DOHH2 (cell line): ENCODE results near the gene SMC5.

Source experiments
- H3F3A ChIP-seq: fragments of 200-600 bp; sonication (generic), shearing (Covaris generic); 2 replicates; pipeline ENCODE4 v1.6.0; 2016; ENCODE audit warnings: antibody characterized with exemption, mild to moderate bottlenecking; ENCODE audit not compliant: control insufficient read depth, insufficient read depth
- H3K27ac ChIP-seq: fragments of 200-600 bp; sonication (generic); 2 replicates; pipeline ENCODE4 v1.5.1; 2014; ENCODE audit warnings: low read depth, mild to moderate bottlenecking, low read length, moderate library complexity
- H3K27me3 ChIP-seq: fragments of 200-600 bp; sonication (generic); 2 replicates; pipeline ENCODE4 v1.6.1; 2014; ENCODE audit warnings: mild to moderate bottlenecking, low read length, mixed read lengths; ENCODE audit not compliant: control insufficient read depth
- H3K36me3 ChIP-seq: fragments of 200-600 bp; sonication (generic); 2 replicates; pipeline ENCODE4 v1.6.1; 2014; ENCODE audit warnings: mild to moderate bottlenecking, low read length, moderate library complexity, mixed read lengths; ENCODE audit not compliant: control insufficient read depth
- H3K4me1 ChIP-seq: fragments of 200-600 bp; sonication (generic); 2 replicates; pipeline ENCODE4 v1.6.1; 2014; ENCODE audit warnings: mild to moderate bottlenecking, low read length, mixed read lengths; ENCODE audit not compliant: control insufficient read depth
- H3K4me2 ChIP-seq: fragments of 200-600 bp; sonication (generic); 2 replicates; pipeline ENCODE4 v1.6.0; 2014; ENCODE audit warnings: mild to moderate bottlenecking, low read length, moderate library complexity
- H3K4me3 ChIP-seq: fragments of 200-600 bp; sonication (generic); 2 replicates; pipeline ENCODE4 v1.5.1; 2014; ENCODE audit warnings: mild to moderate bottlenecking, low read length, mixed read lengths
- H3K79me2 ChIP-seq: fragments of 200-600 bp; sonication (generic); 2 replicates; pipeline ENCODE4 v1.6.1; 2014; ENCODE audit warnings: mild to moderate bottlenecking, low read length, mixed read lengths; ENCODE audit not compliant: control insufficient read depth
- H3K9me2 ChIP-seq: fragments of 200-600 bp; sonication (generic); replicated peaks from 2 replicates; pipeline ENCODE4 v1.6.1; 2014; ENCODE audit warnings: mild to moderate bottlenecking, low read length, mixed read lengths; ENCODE audit not compliant: control insufficient read depth
- H3K9me3 ChIP-seq: fragments of 200-600 bp; sonication (generic); 2 replicates; pipeline ENCODE4 v1.6.1; 2014; ENCODE audit warnings: antibody characterized with exemption, low read length, mixed read lengths; ENCODE audit not compliant: control insufficient read depth, insufficient read depth
- H4K20me1 ChIP-seq: fragments of 200-600 bp; sonication (generic); 2 replicates; pipeline ENCODE4 v1.6.0; 2014; ENCODE audit warnings: low read depth, mild to moderate bottlenecking, antibody characterized with exemption, low read length, moderate library complexity; ENCODE audit not compliant: control insufficient read depth, insufficient read depth
- EZH2phosphoT487 ChIP-seq: fragments of 200-600 bp; sonication (generic); IDR thresholded peaks from 2 replicates; pipeline ENCODE4 v1.6.1; 2017; ENCODE audit warnings: borderline replicate concordance, mild to moderate bottlenecking, antibody characterized with exemption, low read length, moderate library complexity, mixed read lengths
- TF ChIP-seq, protein P1 (sequence below): fragments of 200-600 bp; sonication (generic); IDR thresholded peaks from one replicate; pipeline ENCODE4 v1.5.1; 2014; ENCODE audit warnings: antibody characterized with exemption, mild to moderate bottlenecking, low read depth, low read length; ENCODE audit not compliant: poor library complexity, severe bottlenecking

The SMC5 gene

GRCh38 chr9:70352802-70353201 is 94.0 kb downstream of the SMC5 start:
- Histone ChIP-seq H3K9me3 (no peaks in the 10 kb centered on the region), H3K9me2 (no peaks in the 10 kb centered on the region), H3K27me3 (no peaks in the 10 kb centered on the region), H3F3A (0 out of 2 replicates have a peak, but pooled peaks cover 3% of the 10 kb centered on the region), H3K27ac (no peak overlapping the region), H3K79me2 (no peaks in the 10 kb centered on the region), H3K36me3 (peaks cover 48% of the 10 kb centered on the region), H3K4me1 (no peaks in the 10 kb centered on the region), H4K20me1 (no peaks in the 10 kb centered on the region), H3K4me2 (no peak overlapping the region), H3K4me3 (no peak overlapping the region)
- no peak for TF ChIP-seq EZH2phosphoT487
- TF ChIP-seq, protein P1, sequence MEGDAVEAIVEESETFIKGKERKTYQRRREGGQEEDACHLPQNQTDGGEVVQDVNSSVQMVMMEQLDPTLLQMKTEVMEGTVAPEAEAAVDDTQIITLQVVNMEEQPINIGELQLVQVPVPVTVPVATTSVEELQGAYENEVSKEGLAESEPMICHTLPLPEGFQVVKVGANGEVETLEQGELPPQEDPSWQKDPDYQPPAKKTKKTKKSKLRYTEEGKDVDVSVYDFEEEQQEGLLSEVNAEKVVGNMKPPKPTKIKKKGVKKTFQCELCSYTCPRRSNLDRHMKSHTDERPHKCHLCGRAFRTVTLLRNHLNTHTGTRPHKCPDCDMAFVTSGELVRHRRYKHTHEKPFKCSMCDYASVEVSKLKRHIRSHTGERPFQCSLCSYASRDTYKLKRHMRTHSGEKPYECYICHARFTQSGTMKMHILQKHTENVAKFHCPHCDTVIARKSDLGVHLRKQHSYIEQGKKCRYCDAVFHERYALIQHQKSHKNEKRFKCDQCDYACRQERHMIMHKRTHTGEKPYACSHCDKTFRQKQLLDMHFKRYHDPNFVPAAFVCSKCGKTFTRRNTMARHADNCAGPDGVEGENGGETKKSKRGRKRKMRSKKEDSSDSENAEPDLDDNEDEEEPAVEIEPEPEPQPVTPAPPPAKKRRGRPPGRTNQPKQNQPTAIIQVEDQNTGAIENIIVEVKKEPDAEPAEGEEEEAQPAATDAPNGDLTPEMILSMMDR = no peak

DNA sequence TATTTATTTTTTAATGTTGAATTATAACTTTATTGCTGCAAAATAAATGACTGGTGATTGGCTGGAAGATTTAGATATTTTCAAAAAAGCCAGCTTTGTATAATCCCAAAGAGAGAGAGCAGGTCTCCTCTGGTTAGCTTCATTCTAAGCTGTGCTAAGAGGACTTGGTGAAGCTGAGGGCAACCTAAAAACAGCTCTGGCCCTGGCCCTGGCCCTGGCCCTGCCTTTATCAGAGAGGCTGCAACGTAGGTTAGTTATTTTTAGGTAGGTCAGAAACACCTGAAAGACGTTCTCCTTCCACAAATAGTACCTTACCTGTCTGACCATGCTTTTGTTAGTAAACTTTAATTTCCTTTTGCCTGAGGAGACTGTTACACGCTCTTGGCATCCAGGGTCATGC is 97.0 kb downstream of the SMC5 start:
- Histone ChIP-seq H3K36me3 (peaks cover 23% of the 10 kb centered on the region), H4K20me1 (no peaks in the 10 kb centered on the region), H3K4me1 (no peaks in the 10 kb centered on the region), H3K9me3 (no peaks in the 10 kb centered on the region), H3K27ac (no peak overlapping the region), H3K79me2 (no peaks in the 10 kb centered on the region), H3K27me3 (no peaks in the 10 kb centered on the region), H3K4me3 (no peak overlapping the region), H3K9me2 (no peaks in the 10 kb centered on the region), H3F3A (0 out of 2 replicates have a peak, but pooled peaks cover 3% of the 10 kb centered on the region), H3K4me2 (no peak overlapping the region)
- TF ChIP-seq, protein P1 = no peak
- no peak for TF ChIP-seq EZH2phosphoT487

GRCh38 chr9:70362952-70363351 is 104.2 kb downstream of the SMC5 start:
- Histone ChIP-seq H3K4me3 (no peak overlapping the region), H3K4me2 (no peak overlapping the region), H3K9me3 (no peaks in the 10 kb centered on the region), H3K27me3 (no peaks in the 10 kb centered on the region), H4K20me1 (no peaks in the 10 kb centered on the region), H3K79me2 (no peaks in the 10 kb centered on the region), H3F3A (no peaks in the 10 kb centered on the region), H3K27ac (no peak overlapping the region), H3K4me1 (no peaks in the 10 kb centered on the region), H3K9me2 (no peaks in the 10 kb centered on the region), H3K36me3 (no peaks in the 10 kb centered on the region)
- TF ChIP-seq, protein P1 = no peak
- TF ChIP-seq EZH2phosphoT487 = no peak
